GM18508 (cell line): Measurements from ENCODE around the gene SLC25A2.
"Not testable (repeated sequence)": the region's sequence is repeated elsewhere in the genome, so short reads cannot be mapped to it uniquely, and the experiment has no call there.

Source experiments
- ATAC-seq: cut with Tn5 transposase; IDR thresholded peaks from one replicate; pipeline ENCODE4 v1.9.1; 2021; ENCODE audit warnings: moderate number of reproducible peaks; ENCODE audit not compliant: insufficient read depth, unreplicated experiment

SLC25A2 gene

GRCh38 chr5:141303756-141304155 lies at the start of gene SLC25A2:
SLC25A2 (minus strand) TSS chr5:141304049; CDS start chr5:141303865, 184 bp downstream.
- ATAC-seq, result no peak

GRCh38 chr5:141351591-141351990 lies 47.7 kb upstream of the SLC25A2 start:
- no peak for ATAC-seq

- ATAC-seq, result no peak
These were observed 46.2 kb upstream of the SLC25A2 start, which contains the start of gene PCDHGB1 for GRCh38 chr5:141349917-141350619. PCDHGB1 (plus strand) TSS chr5:141350099; CDS start chr5:141350261, 162 bp downstream.

- ATAC-seq, result not testable (repeated sequence)
These were observed 42.2 kb upstream of the SLC25A2 start for GRCh38 chr5:141346017-141346416.

GRCh38 chr5:141345327-141345726 lies 41.5 kb upstream of the SLC25A2 start:
- ATAC-seq, result no peak

- ATAC-seq, result no peak
These were observed 40.2 kb upstream of the SLC25A2 start for GRCh38 chr5:141343953-141344463.

GRCh38 chr5:141343242-141343952 lies 39.5 kb upstream of the SLC25A2 start, which contains the start of gene PCDHGA3:
PCDHGA3 (plus strand) TSS chr5:141343829; CDS start chr5:141344034, 205 bp downstream.
- no peak for ATAC-seq

GRCh38 chr5:141342773-141343172 lies 38.9 kb upstream of the SLC25A2 start:
- ATAC-seq, result no peak

GRCh38 chr5:141340781-141341354 lies 37.0 kb upstream of the SLC25A2 start:
- not testable (repeated sequence) for ATAC-seq

- ATAC-seq, result no peak
These were observed 34.9 kb upstream of the SLC25A2 start, which contains the start of gene PCDHGA2 for GRCh38 chr5:141338538-141339306. PCDHGA2 (plus strand) TSS chr5:141338760.

GRCh38 chr5:141332571-141332970 lies 28.7 kb upstream of the SLC25A2 start:
- not testable (repeated sequence) for ATAC-seq

GRCh38 chr5:141330299-141331080 lies 26.6 kb upstream of the SLC25A2 start, which contains the start of gene PCDHGA1:
PCDHGA1 (plus strand) TSS chr5:141330514.
- ATAC-seq, result no peak

- ATAC-seq, result no peak
These were observed 24.4 kb upstream of the SLC25A2 start for GRCh38 chr5:141328231-141328630.

- no peak for ATAC-seq
These were observed 22.4 kb upstream of the SLC25A2 start for GRCh38 chr5:141326088-141326854.

- ATAC-seq, result no peak
These were observed 18.4 kb upstream of the SLC25A2 start for GRCh38 chr5:141322261-141322660.

GRCh38 chr5:141320225-141321169 lies 16.6 kb upstream of the SLC25A2 start, which contains the start of gene TAF7:
TAF7 (minus strand) TSS chr5:141320784; CDS start chr5:141320044, 740 bp downstream.
- peak; percentile 86 for ATAC-seq

- no peak for ATAC-seq
These were observed 15.8 kb upstream of the SLC25A2 start for GRCh38 chr5:141319699-141320098.
